GM12864 (cell line): Measurements from ENCODE around the gene TCF12.

ENCODE experiments used
- DNase-seq: peaks from one replicate; pipeline ENCODE4 v3.0.0-alpha.2; 2011; ENCODE audit warnings: low read depth
- H3K4me3 ChIP-seq: 2 replicates; pipeline ENCODE4 v1.5.1; 2011; ENCODE audit warnings: mild to moderate bottlenecking, low read depth, low read length, control low read depth
- TF ChIP-seq, protein P1 (sequence below): IDR thresholded peaks from 2 replicates; pipeline ENCODE4 v1.5.1; 2011; ENCODE audit warnings: low read depth, mild to moderate bottlenecking, moderate library complexity, low read length, control low read depth, inconsistent platforms; ENCODE audit errors: missing control alignments

Gene TCF12

DNA sequence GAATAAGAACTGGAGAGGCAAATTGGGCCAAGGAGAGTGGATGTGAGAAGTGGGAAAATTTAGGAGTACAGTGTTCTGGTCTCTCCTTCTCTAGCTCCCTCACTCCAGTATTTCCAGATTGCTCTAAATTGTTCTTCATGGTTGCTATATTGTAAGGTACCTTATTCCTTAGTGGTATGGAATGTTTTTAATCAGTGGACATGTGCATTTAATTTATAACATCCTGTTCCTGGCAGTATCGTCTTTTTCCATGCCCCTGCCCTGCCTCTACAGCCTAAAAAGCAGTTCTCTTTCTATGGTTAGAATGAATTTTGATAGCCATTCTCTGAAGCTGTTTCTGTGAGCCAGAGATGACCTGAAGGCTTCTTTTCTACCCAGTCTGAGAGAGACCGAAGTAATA, 180.5 kb downstream of the TCF12 start:
- DNase-seq, result no peak
- TF ChIP-seq, protein P1, sequence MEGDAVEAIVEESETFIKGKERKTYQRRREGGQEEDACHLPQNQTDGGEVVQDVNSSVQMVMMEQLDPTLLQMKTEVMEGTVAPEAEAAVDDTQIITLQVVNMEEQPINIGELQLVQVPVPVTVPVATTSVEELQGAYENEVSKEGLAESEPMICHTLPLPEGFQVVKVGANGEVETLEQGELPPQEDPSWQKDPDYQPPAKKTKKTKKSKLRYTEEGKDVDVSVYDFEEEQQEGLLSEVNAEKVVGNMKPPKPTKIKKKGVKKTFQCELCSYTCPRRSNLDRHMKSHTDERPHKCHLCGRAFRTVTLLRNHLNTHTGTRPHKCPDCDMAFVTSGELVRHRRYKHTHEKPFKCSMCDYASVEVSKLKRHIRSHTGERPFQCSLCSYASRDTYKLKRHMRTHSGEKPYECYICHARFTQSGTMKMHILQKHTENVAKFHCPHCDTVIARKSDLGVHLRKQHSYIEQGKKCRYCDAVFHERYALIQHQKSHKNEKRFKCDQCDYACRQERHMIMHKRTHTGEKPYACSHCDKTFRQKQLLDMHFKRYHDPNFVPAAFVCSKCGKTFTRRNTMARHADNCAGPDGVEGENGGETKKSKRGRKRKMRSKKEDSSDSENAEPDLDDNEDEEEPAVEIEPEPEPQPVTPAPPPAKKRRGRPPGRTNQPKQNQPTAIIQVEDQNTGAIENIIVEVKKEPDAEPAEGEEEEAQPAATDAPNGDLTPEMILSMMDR, result no peak

DNA sequence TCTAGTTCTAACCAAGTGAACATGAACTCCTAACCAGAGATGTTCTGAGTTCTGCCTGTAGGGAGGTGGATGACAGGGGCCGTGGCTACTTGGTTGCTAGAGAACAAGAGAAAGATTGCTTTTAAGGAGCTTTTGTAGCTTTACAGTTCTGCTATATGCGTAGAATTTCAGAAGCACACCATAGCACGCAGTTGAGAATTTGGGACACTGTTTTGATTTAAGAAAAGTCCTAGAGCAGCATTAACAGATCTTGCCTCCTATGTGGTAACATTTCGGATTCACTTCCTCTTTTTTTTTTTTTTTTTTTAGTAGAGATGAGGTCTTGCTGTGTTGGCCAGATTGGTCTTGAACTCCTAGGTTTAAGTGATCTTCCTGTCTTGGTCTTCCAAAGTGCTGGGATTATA, 181.7 kb downstream of the TCF12 start:
- TF ChIP-seq, protein P1, result no peak
- DNase-seq, result peak; percentile 57
- no peak overlapping the region for H3K4me3 ChIP-seq

More for the DNA sequence above, 180.5 kb downstream of the TCF12 start:
- no peak overlapping the region for H3K4me3 ChIP-seq

DNA sequence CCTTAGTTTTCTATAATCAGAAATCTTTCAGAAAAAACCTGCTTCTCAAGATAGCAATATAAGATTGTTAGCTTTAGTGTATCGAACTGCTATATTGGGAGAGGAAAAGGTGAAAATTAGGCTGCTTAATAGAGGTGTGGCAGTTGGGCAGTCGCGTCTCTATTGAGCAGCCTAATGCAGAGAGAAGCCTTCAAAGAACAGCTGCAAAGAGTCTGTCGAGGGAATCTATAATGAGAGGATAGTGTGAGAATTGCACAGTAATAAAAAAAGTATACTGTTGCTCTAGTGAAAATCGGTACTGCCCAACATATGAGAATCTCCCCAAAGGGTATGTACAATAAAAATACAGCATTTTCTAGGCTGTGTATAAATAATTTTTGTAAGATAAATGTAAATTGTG, 184.4 kb downstream of the TCF12 start:
- DNase-seq, result no peak
- TF ChIP-seq, protein P1, result no peak
- no peak overlapping the region for H3K4me3 ChIP-seq

DNA sequence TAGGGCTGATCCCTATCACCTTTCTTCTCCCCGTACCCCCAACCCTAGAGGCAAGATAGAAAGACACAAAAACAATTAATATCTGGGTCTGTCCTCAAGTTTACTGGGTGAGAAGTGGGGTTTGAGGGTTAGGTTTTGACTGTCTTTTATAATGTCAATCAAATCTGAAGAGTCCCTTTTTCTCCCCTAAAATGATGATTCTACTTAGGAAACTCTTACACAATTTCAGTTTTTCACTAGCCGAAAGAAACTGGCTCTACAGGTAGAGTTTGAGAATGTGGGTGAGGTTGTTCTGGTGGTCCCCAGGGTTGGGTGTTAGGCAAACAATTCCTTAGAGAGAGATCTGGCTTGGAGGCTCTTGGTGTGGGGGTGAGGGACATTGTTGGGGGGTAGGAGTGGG, 189.9 kb downstream of the TCF12 start:
- DNase-seq, result no peak
- H3K4me3 ChIP-seq, result no peak overlapping the region
- TF ChIP-seq, protein P1, result no peak

DNA sequence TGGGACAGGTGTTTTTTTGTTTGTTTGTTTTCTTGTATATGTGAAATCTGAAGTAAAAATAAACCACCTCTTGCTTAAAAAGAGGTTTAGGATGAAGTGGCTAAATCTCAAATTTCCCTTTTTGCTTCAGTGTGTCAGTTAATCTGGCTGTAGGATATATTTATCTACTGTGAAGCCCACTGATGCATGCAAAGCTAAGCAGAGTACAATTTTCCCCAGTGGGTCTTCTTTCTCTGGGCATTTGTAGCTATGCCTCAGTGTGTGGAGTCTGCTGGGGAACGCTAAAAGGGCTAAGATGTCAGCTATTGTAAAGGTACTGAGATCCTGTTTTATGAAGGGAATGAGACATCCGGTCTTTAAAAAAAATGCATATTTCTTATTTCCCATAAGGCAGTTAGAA, 190.6 kb downstream of the TCF12 start:
- no peak for DNase-seq
- TF ChIP-seq, protein P1, result no peak
- H3K4me3 ChIP-seq, result no peak overlapping the region

DNA sequence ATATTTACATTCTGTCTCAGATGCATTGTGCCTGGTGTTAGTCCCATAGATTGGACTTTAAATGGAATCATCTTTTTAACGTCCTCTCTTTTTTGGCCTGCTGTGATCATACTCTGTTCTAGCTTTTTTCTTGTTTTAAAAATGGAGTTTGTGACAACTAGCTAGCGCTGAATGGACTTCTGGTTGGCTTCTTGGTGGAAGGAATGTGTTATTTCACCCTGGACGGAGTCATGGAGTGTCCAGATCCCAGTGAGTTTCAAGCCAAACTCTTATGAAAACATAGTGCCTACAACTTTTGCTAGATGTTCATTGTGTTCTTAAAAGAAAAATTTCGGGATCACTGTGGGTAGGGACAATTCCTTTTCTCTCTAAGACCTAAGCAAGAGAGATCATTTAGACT, 192.6 kb downstream of the TCF12 start:
- TF ChIP-seq, protein P1, result no peak
- no peak for DNase-seq

DNA sequence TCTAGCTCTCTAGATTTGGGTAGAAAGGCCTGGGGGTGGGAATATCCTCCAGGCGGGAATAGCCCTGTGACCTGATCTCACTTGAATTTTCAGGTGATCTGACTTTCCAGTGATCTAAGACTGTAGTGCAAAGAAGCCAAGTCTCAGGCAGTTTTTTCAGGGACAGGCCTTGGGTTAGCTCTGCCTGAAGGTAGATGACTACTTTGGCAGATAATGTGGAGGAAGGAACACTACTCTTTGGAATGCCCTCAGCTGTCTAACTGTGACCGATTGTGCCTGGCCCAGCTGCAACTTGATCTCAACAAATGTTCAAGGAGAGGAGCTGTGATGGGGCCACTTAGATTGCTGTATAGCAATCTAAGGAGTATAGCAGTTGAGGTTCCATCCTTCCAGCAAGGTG, 193.7 kb downstream of the TCF12 start:
- TF ChIP-seq, protein P1, result no peak
- DNase-seq, result no peak
- H3K4me3 ChIP-seq, result no peak overlapping the region

More for the DNA sequence above, 192.6 kb downstream of the TCF12 start:
- H3K4me3 ChIP-seq, result no peak overlapping the region
